K562 (cell line): ENCODE results near the gene IGFL1. TPM values are rescaled to one million over a fixed set of nuclear protein-coding genes. Genes with fewer than 3 reads are reported as not detected.

Experiments used
- E2F8 ChIP-seq: fragments of 450-650 bp; IDR thresholded peaks from 2 replicates; pipeline ENCODE4 v1.7.1; 2018; ENCODE audit warnings: mild to moderate bottlenecking, low read depth; ENCODE audit not compliant: partially characterized antibody
- ELF4 ChIP-seq: fragments of 450-650 bp; formaldehyde crosslinking; IDR thresholded peaks from 2 replicates; pipeline ENCODE4 v1.4.0; 2022; ENCODE audit warnings: missing genetic modification characterization
- FOXM1 ChIP-seq, 2 experiments: fragments of 450-650 bp in 1 of 2; sonication (generic) in 1 of 2; formaldehyde crosslinking in 1 of 2; IDR thresholded peaks; 2 replicates each; pipeline versions ENCODE4 v1.6.1 to v1.9.0; 2017 to 2022; ENCODE audit warnings: low read depth in 2 of 2, mild to moderate bottlenecking in 2 of 2, missing genetic modification reagents in 1 of 2, moderate library complexity in 1 of 2
- FUS ChIP-seq: fragments of 200-400 bp; formaldehyde crosslinking; optimal IDR thresholded peaks from 2 replicates; pipeline ENCODE3; 2017; ENCODE audit warnings: low read depth, low read length
- HNRNPK ChIP-seq: fragments of 200-400 bp; formaldehyde crosslinking; IDR thresholded peaks from one replicate; pipeline ENCODE4 v1.6.1; 2018; ENCODE audit warnings: mild to moderate bottlenecking, low read depth, low read length; ENCODE audit not compliant: poor library complexity, severe bottlenecking
- ILF3 ChIP-seq: fragments of 450-650 bp; IDR thresholded peaks from 2 replicates; pipeline ENCODE4 v1.6.1; 2018; ENCODE audit warnings: antibody characterized with exemption, mild to moderate bottlenecking, moderate library complexity, borderline replicate concordance
- JUND ChIP-seq, 2 experiments: IDR thresholded peaks; 2 replicates in 1 of 2; 3 replicates in 1 of 2; pipeline ENCODE4 v1.6.1; 2011; ENCODE audit warnings: borderline replicate concordance in 2 of 2, low read depth in 2 of 2, low read length in 2 of 2, improper control_type of control experiment in 1 of 2, missing biosample characterization in 1 of 2, missing genetic modification characterization in 1 of 2, missing genetic modification reagents in 1 of 2
- KDM5B ChIP-seq: fragments of 200-600 bp; sonication (generic); IDR thresholded peaks from 2 replicates; pipeline ENCODE4 v1.6.1; 2012; ENCODE audit warnings: low read depth, mild to moderate bottlenecking, moderate library complexity, low read length, control low read depth, inconsistent platforms; ENCODE audit not compliant: insufficient replicate concordance
- KLF16 ChIP-seq: IDR thresholded peaks from 2 replicates; pipeline ENCODE4 v1.6.1; 2016; ENCODE audit warnings: antibody characterized with exemption
- MXD1 ChIP-seq: fragments of 250-450 bp; sonication (Bioruptor Pico); IDR thresholded peaks from 2 replicates; pipeline ENCODE4 v1.8.0; 2021; ENCODE audit warnings: borderline replicate concordance, mild to moderate bottlenecking, moderate library complexity; ENCODE audit not compliant: poor library complexity, severe bottlenecking
- PRDM10 ChIP-seq: fragments of 450-650 bp; IDR thresholded peaks from 2 replicates; pipeline ENCODE4 v1.6.1; 2018; ENCODE audit not compliant: partially characterized antibody
- RBM25 ChIP-seq: fragments of 200-400 bp; formaldehyde crosslinking; IDR thresholded peaks from 2 replicates; pipeline ENCODE4 v1.6.1; 2018; ENCODE audit warnings: low read length, low read depth, moderate library complexity; ENCODE audit not compliant: severe bottlenecking
- RFX5 ChIP-seq: IDR thresholded peaks from 2 replicates; pipeline ENCODE4 v1.6.1; 2011; ENCODE audit warnings: low read depth, mild to moderate bottlenecking, improper control_type of control experiment, low read length
- RHOXF2B ChIP-seq: fragments of 250-450 bp; sonication (Bioruptor Pico); conservative IDR thresholded peaks from 2 replicates; pipeline ENCODE4 v1.5.1; 2021
- TAL1 ChIP-seq: fragments of 450-650 bp; IDR thresholded peaks from 2 replicates; pipeline ENCODE4 v1.6.1; 2016; ENCODE audit warnings: mild to moderate bottlenecking
- TEAD1 ChIP-seq, 2 experiments: fragments of 450-650 bp in 1 of 2; sonication (generic) in 1 of 2; formaldehyde crosslinking; IDR thresholded peaks; 2 replicates each; pipeline versions ENCODE4 v1.4.0 to v1.8.0; 2020 to 2022; ENCODE audit warnings: mild to moderate bottlenecking in 2 of 2, missing genetic modification reagents in 1 of 2
- TEAD2 ChIP-seq: fragments of 450-650 bp; IDR thresholded peaks from 2 replicates; pipeline ENCODE4 v1.6.1; 2016; ENCODE audit warnings: missing genetic modification characterization, control low read depth, missing compliant biosample characterization
- ZNF23 ChIP-seq: fragments of 250-450 bp; sonication (Bioruptor Pico); IDR thresholded peaks from 2 replicates; pipeline ENCODE4 v1.4.0; 2020; ENCODE audit warnings: mild to moderate bottlenecking
- ZNF561 ChIP-seq: fragments of 450-650 bp; formaldehyde crosslinking; conservative IDR thresholded peaks from 2 replicates; pipeline ENCODE4 v1.4.0; 2020; ENCODE audit warnings: mild to moderate bottlenecking, moderate library complexity
- ZNF57 ChIP-seq: fragments of 450-650 bp; formaldehyde crosslinking; IDR thresholded peaks from 2 replicates; pipeline ENCODE4 v1.4.0; 2020; ENCODE audit warnings: mild to moderate bottlenecking, moderate library complexity
- ZNF780A ChIP-seq: fragments of 250-450 bp; sonication (Bioruptor Pico); IDR thresholded peaks from 2 replicates; pipeline ENCODE4 v1.5.0; 2021; ENCODE audit warnings: mild to moderate bottlenecking
- polyA plus RNA-seq, 8 experiments: library from polyadenylated mRNA; depleted of rRNA in 4 of 8; stranded (reverse) in 5 of 8; unstranded in 3 of 8; fragments of >200 nt; fragmentation: Nextera tagmentation in 2 of 8; fragmentation: Illumina TruSeq in 1 of 8; extraction: Ambion mirVana in 2 of 8; extraction: Trizol in 1 of 8; gene quantifications; 2 replicates each; pipeline versions ENCODE4 v1.2.1 to v1.2.3, GENCODE V29; 2011 to 2014; ENCODE audit warnings: inconsistent platforms in 1 of 8, missing spikeins in 1 of 8
- total RNA-seq, 7 experiments: library from RNA; depleted of rRNA in 6 of 7; stranded (reverse); fragments of >200 nt in 6 of 7; fragmentation: Illumina TruSeq in 2 of 7; extraction: Trizol in 2 of 7; gene quantifications; 2 replicates each; pipeline versions ENCODE4 v1.2.1 to v1.2.3, GENCODE V29; 2011 to 2021; ENCODE audit warnings: low replicate concordance in 1 of 7

Gene IGFL1
- total and polyA plus RNA-seq, 9 of the 15 experiments (the other 6 are each of a cell fraction or from before 2014, with no cell fraction given) = not detected

GRCh38 chr19:46196410-46197124 is 33.0 kb upstream of the IGFL1 start (continued):
- TF ChIP-seq HNRNPK (no peak), ILF3 (no peak), RFX5 (no peak), KDM5B (peak; percentile 51), ZNF23 (CRISPR knock-in tag) (peak; percentile 13; the same call in 1 of the 2 replicates), MXD1 (CRISPR knock-in tag) (no peak), TEAD2 (tag) (no peak), ELF4 (CRISPR knock-in tag) (peak; percentile 93), ZNF561 (CRISPR knock-in tag) (no peak), FUS (no peak), ZNF57 (CRISPR knock-in tag) (no peak), TAL1 (no peak), JUND (IDR thresholded peaks at IDR 0.05; ENCODE audit: borderline replicate concordance, low read depth, low read length) (no peak), JUND (tag; IDR thresholded peaks at IDR 0.05; ENCODE audit: borderline replicate concordance, low read depth, low read length) (no peak), RHOXF2B (CRISPR knock-in tag) (no peak), E2F8 (no peak), KLF16 (no peak), TEAD1 (CRISPR knock-in tag; IDR thresholded peaks at IDR 0.05) (peak in 1 of 2 experiments; percentile 58; a peak in 2 of 4 replicates), ZNF780A (CRISPR knock-in tag) (peak; percentile 62; the same call in 1 of the 2 replicates), PRDM10 (no peak), FOXM1 (IDR thresholded peaks at IDR 0.05; ENCODE audit: low read depth) (no peak), FOXM1 (CRISPR knock-in tag; IDR thresholded peaks at IDR 0.05; ENCODE audit: low read depth) (no peak), RBM25 (no peak)
